ENCODE measurements around the gene NT5DC2. TPM values are rescaled to one million over a fixed set of nuclear protein-coding genes. Genes with fewer than 3 reads are reported as not detected.

NT5DC2 gene
- total RNA-seq, 2 donors from 2014 or later: 25.4 to 32.4 TPM

GRCh38 chr3:52520141-52520667 lies 13.5 kb downstream of the NT5DC2 start:
- Histone ChIP-seq H3K9me3 (no peaks in the 10 kb centered on the region), H3K4me1 (peaks cover 2% of the 10 kb centered on the region), H3K27ac (no peak overlapping the region), H3K27me3 (no peaks in the 10 kb centered on the region), H3K36me3 (replicated peaks in 1 of 2; ENCODE audit: insufficient read depth in 1 of 2, low read depth in 2 of 2) (no peaks in the 10 kb centered on the region), H3K4me3 (no peak overlapping the region)
- no peak for ATAC-seq
- intact Hi-C loops (cut with DNase I): no loop called here
- TF ChIP-seq POLR2A (IDR thresholded peaks at IDR 0.05): no peak
- no peak for TF ChIP-seq CTCF (IDR thresholded peaks at IDR 0.05)
- WGBS, 2 donors: 86 to 90% methylated on average over 5 to 14 of the region's 14 CpGs
- DNase-seq: no peak

GRCh38 chr3:52519445-52520140 lies 14.1 kb downstream of the NT5DC2 start:
- Histone ChIP-seq H3K27ac (no peak overlapping the region), H3K9me3 (no peaks in the 10 kb centered on the region), H3K36me3 (replicated peaks in 1 of 2; ENCODE audit: insufficient read depth in 1 of 2, low read depth in 2 of 2) (no peaks in the 10 kb centered on the region), H3K4me3 (no peak overlapping the region), H3K4me1 (no peaks in the 10 kb centered on the region), H3K27me3 (no peaks in the 10 kb centered on the region)
- intact Hi-C loops (cut with DNase I): no loop called here
- no peak for DNase-seq
- ATAC-seq: no peak
- 89 to 93% methylated on average over 6 to 21 of the region's 22 CpGs for WGBS, 2 donors
- TF ChIP-seq POLR2A (IDR thresholded peaks at IDR 0.05): no peak
- no peak for TF ChIP-seq CTCF (IDR thresholded peaks at IDR 0.05)

GRCh38 chr3:52518723-52519444 lies 14.8 kb downstream of the NT5DC2 start:
- ATAC-seq: no peak
- H3K9me3 ChIP-seq: no peaks in the 10 kb centered on the region
- H3K4me3 ChIP-seq: no peak overlapping the region
- intact Hi-C loops (cut with DNase I): no loop called here
- no peak overlapping the region for H3K27ac ChIP-seq
- no peaks in the 10 kb centered on the region for H3K4me1 ChIP-seq
- no peaks in the 10 kb centered on the region for H3K36me3 ChIP-seq (replicated peaks in 1 of 2; ENCODE audit: insufficient read depth in 1 of 2, low read depth in 2 of 2)
- no peak for DNase-seq
- no peaks in the 10 kb centered on the region for H3K27me3 ChIP-seq
- TF ChIP-seq CTCF (IDR thresholded peaks at IDR 0.05) (no peak), POLR2A (IDR thresholded peaks at IDR 0.05) (no peak)
- WGBS, 2 donors: 59 to 81% methylated on average over 15 to 36 of the region's 50 CpGs

DNA sequence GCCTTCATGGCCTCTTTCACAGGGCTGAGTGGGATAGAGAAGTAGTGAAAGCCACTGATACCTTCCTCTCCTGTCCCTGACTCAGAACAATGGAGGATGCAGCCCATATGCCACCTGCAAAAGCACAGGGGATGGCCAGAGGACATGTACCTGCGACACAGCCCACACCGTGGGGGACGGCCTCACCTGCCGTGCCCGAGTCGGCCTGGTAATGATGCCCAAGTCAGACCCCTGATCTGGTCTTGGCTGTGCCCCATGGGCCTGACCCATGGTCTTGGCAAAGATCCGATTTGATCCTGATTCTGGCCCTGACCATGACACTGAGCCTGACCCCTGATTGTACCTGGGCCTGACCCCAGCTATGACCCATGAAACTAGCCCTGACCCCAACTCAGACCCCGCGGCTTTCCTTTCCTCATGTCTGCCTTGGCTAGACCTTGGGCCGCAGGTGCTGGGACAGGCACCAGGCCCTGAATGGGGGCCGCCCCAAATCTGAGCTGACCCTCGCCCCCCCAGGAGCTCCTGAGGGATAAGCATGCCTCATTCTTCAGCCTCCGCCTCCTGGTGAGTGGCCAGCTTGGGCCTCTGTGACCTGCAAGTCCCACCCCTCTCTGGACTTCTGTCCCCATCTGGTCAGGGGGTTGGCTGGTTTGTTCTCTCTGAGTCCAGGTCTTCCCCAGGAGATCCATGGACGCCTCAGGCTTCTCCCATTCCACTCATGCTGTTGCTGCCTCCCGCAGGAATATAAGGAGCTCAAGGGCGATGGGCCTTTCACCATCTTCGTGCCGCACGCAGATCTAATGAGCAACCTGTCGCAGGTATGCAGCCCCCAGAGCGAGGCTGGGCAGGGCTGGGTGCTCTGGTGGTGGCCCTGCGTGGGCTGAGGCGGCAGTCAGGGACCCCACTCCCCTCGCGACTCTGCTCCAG lies 15.6 kb downstream of the NT5DC2 start:
- Histone ChIP-seq H3K27me3 (no peaks in the 10 kb centered on the region), H3K27ac (no peak overlapping the region), H3K9me3 (no peaks in the 10 kb centered on the region), H3K36me3 (replicated peaks in 1 of 2; ENCODE audit: insufficient read depth in 1 of 2, low read depth in 2 of 2) (no peaks in the 10 kb centered on the region), H3K4me1 (no peaks in the 10 kb centered on the region), H3K4me3 (no peak overlapping the region)
- intact Hi-C loops (cut with DNase I): no loop called here
- DNase-seq (no peak), ATAC-seq (no peak)
- TF ChIP-seq CTCF (IDR thresholded peaks at IDR 0.05): no peak
- TF ChIP-seq POLR2A (IDR thresholded peaks at IDR 0.05): no peak
- WGBS, 2 donors: 91 to 92% methylated on average over 13 to 21 of the region's 25 CpGs
